Stimulated activated CD8-positive, alpha-beta memory T cell treated with anti-CD3 and anti-CD28 coated beads, Interleukin-2, amount 100 ng/mL, for 1 hour (primary cell): ENCODE results near the gene DUSP12.
"Not testable (repeated sequence)": the region's sequence is repeated elsewhere in the genome, so short reads cannot be mapped to it uniquely, and the experiment has no call there.

Experiments used
- DNase-seq, 2 donors: peaks; one replicate each; pipeline ENCODE4 v3.0.0-alpha.2; 2020; ENCODE audit warnings: low read depth in 2 of 2

The DUSP12 gene

DNA sequence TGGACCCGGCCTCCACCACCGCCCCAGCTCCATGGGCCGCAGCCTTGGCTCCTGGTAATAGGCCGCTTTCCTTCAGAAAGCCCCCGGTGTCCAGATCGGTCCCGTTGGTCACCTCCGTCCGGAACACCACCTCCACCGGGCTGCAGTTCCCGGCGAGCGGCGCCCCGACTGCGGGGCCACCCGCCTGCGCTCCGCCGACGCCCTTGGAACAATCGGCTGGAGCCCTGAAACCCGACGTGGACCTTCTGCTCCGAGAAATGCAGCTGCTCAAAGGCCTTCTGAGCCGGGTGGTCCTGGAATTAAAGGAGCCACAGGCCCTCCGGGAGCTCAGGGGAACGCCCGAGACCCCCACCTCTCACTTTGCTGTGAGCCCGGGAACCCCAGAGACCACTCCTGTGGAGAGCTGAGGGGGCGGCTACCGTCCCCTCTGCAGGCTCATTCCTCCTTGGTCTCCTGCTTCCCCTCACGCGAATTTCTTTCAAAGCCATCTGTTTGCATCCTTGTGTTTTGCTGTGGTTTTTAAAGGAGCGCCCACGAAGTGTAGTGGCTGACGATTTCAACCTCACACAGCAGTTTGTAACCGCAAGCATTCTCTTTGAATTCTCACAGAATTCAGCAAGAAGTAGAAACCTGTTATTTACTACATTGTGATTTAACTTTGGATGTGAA lies 22.2 kb upstream of the DUSP12 start:
- DNase-seq: peak in 1 of 2 donors; percentile 26

DNA sequence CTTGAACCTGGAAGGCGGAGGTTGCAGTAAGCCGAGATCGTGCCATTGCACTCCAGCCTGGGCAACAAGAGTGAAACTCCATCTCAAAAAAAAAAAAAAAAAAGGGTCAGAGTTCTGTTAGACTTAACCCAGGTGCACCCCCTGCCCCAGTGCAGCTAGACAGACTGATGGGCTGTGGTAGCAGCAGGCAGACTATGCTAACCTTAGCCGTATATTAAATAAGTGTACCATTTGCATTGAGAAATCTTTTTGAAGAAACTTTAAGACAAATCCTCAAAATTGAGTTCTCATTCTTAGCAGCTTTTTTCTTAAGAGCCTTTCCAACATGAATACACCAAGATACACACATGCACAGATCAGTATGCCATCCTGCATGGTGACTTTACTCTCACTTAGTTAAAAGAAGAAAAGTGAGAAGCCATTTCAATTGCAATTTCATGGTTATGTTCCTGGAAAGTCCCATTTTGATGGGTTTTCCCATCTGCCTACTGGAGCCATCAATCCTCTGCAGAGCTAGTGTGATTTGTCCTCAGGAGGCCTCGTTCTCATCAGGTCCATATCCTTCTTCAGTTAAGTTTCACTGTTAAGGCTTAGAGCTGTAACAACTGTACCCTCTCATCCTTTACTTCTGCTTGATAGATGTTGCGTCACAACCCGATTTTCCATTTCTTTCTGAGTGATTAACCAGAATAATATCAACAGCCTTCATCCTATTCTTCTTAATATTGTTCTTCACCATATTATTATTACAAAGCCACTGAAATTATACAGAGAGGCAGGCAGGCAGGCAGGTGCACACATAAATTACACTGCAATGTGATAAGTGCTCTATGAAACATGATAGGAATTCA lies 21.0 kb upstream of the DUSP12 start:
- no peak for DNase-seq

DNA sequence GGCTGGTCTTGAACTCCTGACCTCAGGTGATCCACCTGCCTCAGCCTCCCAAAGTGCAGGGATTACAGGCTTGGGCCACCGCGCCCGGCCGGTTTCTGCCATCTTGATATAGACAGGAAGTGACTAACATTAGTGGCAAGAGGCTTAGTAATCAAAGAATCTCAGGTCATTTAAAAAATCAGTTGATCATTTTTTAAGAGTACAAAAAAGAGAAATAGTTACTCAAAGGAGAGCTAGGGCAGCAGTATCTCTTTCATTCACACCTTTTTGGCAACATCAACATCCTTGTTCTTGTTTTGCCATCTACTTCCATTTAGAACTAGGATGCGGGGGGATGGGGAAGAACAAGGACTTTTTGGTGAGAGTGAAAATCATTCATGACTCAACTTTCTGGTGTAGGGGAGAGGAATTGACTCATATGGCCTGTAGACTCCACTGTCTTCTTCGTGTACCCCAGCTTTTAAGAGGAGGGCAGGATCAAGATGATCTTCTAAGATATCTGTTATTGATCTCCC lies 19.5 kb upstream of the DUSP12 start:
- no peak for DNase-seq

DNA sequence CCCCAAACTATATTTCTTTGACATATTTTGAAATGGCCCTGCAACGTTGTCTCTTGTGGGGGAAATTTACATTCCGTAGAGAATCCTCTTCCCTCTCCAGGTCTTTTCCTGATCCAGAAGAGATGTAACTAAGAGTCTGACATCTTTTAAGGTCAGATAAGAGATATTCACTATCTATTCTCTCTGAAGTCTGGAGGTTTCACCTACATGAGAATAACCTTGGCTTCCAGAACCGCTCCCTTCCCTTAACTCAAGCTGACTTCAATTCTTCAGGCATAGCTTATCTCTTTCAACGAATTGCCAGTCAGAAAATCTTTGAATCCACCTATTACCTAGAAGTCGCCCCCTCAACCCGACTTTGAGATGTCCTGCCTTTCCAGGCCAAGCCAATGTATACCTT lies 18.3 kb upstream of the DUSP12 start:
- DNase-seq: no peak

DNA sequence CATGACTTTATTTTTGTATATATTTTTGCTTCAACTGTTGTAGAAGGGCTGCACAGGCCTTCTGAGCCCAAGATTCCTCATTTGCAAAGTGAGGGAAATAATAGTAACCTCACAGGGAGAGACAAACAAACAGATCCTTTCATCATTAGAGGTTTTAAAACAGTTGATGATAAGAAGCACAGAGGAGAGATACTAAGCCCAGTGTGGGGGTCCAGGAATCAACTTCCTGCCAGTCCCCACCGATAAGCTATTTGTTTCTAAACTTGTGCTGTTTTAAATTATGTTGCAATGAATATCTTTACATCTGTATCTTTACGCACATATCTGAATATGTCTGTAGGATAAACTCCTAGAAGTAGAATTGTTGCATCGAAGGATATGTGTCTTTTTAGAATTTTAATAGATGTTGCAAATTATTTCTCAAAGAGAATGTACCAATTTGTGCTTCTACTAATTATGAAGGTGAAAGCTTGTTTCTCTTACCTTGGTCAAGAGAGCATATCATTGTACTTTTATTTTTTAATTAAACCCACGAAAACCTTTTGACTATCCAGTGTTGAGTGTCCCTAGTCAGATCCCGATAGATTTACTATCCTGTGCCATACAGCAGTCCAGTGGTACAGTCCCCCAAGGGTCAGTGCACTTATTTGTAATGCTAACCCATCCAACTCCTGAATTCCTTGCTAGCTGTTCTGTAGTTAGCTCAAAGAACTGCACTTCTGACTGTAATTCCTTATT lies 17.4 kb upstream of the DUSP12 start:
- no peak for DNase-seq

DNA sequence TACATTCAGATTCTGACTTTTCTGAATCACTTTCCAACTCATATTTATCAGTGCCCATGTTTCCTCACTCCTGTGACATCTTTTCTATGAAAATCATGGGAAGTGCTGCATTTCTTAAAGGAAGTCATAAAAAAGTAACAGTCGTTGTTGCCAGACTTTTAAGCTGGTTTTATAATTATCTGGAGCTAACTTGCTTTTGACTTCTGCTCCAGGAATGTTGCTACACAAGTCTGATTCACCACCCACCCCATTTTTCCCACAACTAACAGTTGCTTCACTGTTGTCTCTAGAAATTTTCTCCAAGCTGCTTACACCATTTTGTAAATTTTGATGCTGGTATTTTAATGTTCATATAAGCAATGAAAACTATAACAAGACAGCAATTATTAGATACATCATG lies 16.1 kb upstream of the DUSP12 start:
- no peak for DNase-seq

DNA sequence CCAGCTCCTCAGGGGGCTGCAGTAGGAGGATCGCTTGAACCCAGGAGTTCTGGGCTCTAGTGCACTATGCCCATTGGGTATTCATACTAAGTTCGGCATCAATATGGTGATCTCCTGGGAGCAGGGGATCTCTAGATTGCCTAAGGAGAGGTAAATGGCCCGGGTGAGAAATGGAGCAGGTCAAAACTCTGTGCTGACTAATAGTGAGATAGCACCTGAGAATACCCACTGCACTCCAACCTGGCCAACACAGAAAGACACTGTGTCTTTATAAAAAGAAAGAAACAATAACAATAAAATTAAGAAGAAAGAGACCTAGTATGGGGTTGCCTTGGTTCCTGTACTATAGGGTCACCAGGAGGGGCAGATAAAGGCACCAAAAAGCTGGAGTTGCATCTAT lies 13.7 kb upstream of the DUSP12 start:
- no peak for DNase-seq

DNA sequence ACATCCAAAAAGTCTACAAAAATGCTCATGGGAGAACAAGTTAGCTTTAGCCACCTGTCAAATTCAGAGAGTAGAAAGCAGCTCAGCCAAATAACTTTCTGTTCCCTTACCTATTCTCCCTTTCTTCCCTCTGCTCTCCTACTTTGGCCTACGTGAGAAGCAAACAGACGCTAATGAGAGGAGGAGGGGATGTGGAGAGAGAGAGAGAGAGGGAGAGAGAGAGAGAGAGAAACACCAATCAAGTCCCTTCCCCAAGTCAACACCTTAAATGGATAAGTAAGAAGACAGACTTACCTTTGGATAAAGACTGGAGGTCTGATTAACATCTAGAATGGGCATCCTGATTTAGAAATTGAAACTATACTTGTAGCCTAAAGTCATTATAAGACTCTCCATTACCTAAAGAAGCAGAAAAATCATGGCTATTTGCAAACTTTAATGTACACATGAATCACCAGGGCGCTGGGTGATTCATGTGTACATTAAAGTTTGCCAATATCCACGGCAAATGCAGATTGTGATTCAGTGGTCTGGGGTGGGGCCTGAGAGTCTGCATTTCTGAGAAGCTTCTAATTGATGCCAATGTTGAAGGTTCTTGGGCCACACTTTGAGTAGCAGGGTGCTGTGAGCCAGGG lies 13.1 kb upstream of the DUSP12 start:
- no peak for DNase-seq

DNA sequence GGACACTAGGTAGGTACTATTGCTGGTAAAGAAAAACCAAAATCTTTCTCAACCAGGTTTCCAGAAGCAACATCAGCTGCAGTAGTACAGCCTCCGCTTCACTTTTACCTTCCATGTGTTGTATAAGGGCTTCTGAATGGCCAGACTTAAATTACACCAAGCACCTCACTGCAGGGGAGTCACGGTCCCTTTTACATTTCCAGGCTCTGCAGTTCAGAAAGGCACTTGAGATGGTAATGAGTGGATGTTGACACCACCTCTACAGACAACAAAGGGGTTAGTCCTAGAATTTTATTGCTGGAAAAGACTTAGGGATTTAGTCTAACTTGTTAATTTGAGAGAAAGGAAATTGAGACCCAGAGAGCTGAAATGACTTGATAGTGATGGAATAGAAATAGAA lies 12.0 kb upstream of the DUSP12 start:
- no peak for DNase-seq

DNA sequence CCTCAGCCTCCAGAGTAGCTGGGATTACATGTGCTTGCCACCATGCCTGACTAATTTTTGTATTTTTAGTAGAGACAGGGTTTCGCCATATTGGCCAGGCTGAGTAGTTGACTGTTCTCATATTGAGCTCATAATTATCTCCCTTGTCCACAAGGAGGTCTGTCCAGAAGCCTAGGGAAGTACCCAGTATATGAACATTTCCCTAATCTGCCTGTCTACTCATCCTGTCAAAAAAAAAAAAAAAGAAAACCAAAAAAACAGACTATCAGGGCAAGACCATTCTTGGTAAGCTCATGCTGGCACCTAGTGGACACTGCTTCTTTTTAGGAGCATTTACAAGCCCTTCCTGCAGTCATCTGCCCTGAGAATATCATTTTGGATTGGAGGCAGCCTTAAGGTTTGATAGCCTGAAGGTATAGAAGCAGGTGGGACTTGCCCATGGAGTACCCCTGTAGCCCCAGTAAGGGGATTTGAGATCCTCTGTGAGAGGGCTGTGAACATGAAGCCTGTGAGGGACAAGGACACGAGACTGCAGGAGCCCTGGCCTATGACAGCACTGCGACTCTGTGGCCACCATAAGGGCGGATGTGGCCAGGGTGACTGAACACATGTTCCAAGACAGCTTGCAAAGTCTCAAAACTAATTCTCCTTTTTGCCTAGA lies 10.8 kb upstream of the DUSP12 start:
- DNase-seq: peak; percentile 33 to 57

DNA sequence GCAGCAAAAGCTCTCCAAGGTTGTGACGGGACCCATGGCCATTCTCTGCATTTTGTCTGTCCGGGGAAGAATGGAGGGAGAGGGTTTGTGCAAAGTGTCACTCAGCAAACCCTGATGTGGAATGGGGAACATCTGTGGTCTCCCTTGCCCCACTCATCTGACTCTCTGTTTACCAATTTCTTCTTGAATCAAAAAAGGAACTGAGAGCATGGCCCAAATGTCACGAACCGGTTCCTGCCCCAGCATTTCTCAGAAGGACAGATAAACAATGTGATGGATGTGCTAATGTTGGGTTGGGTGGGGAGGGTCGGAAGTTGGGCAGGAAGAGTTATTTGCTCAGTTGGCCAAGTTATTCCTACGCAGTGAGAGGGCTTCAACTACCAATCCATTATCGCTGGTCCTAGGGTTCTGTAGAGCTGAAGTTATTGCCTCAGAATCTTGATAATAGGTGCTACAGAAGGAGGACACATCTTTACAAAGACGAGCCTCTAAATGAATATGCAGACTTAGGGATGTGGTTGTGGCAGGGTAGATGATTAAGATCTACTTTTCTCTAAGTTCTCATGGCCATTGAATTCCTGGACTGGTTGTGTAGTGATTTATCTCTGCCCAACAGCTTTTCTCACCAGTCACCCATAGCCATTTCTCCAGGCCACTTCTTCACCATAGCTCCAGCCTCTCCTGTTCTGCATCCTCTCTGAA lies 9.6 kb upstream of the DUSP12 start:
- DNase-seq: no peak

DNA sequence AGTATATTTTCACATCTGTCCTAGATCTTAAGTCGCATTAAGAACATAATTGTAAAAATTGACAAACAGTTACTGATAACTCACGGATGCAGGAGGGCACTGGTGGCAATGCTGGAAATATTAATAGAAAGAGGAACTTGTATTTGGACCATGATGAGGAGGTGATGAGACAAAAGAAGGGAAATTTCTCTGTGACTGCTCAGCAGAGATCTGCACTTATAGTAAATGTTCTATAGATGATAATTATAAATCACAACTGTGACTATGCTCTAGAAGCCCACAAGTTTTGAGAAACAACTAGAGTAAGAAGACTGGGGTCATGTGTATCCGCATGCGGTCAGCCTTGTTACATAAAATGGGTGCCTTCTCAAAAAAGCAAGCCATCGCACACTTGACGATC lies 8.7 kb upstream of the DUSP12 start:
- no peak for DNase-seq

DNA sequence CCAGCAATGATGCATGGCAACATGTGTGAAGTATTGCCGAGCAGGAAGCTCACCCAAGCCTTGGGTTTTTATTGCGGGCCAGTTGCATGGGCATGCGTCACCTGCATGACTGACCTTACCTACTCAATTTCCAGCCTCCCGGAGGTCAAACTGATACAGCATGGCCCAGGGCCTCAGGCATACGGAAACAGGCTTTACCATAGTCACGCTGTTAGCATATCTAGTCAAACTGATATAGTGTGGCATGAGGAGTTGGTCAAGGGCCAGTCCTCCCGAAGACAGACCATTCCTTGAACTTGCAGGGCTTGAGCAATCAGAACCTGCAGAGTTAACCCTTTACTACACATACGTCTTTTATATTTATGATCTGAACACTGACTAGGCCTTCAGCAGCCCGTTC lies 6.4 kb upstream of the DUSP12 start:
- DNase-seq: no peak

DNA sequence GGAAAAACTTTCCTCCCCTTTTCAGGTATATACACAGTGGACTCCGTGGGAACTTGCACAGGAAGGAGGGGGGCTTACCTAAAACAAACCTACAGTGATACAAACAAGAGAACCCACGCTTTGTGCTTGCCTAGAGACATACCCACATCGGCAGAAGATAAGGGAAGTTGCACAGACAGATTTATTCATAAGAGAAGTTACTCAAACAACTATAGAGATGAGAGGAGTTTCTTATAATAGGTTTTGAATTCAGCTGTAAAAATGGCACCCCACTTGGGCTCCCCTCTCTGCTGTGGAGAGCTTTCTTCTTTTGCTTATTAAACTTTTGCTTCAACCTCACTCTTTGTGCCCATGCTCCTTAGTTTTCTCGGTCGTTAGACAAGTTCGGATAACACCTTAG lies 1.8 kb upstream of the DUSP12 start:
- no peak for DNase-seq

DNA sequence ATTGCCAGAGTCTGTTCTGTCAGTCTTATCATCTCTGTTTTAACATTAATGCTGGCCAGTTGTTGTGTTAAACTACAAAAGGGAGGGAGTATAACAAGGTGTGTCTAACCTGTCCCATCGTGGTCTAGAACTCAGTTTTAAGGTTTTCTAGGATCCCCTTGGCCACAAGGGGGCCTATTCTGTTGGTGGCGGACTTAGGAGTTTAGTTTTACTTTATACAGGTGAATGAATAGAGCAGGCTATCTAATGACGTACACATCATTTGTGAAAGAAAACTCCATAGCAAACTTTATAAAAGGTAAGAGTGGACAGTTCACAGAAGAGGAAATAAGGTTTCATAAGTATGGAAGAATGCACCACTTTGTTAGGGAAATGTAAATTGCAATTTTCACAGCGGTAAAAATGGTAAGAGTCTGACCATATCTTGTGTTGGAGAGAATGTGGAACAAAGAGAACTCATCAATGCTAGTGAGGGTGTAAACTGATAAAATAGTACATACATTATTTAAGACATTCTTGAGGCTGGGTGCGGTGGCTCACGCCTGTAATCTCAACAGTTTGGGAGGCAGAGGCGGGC lies 14.0 kb downstream of the DUSP12 start:
- DNase-seq: peak in 1 of 2 donors; percentile 9

DNA sequence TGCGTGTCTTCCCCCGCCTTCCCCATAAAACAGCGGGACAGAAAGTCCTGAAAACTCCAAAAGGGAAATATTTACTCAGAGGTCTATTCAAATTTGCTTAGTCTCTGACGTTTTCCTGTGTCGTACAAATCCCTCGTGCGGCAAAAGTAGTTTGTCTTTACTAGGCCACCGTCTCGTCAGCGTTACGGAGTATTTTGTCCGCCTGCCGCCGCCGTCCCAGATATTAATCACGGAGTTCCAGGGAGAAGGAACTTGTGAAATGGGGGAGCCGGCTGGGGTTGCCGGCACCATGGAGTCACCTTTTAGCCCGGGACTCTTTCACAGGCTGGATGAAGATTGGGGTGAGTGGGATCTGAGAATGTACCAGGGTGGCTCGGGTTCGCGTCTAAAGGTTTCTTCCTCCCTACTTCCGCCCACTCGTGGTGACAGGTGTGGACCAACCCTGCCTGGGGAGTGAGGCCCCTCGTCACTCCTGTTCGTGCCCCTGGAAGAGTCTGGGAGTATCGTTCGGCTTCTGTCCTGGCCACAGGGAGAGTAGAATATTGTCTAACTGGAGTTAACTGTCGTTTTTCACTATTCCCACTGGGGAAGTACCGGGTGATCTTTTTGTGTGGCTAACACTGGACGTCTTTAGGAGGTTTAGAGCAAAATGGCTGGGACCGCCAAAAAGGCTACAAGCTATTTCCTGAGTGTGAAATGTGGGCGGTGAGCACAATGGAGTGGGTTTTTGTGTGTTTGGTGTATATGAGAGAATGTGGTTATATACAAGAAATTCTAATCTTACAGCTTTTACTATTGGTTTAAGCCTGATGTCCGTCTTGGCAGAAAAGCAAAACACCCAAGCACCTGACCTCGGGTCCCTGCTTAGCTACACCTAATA lies 16.8 kb downstream of the DUSP12 start, which contains the start of gene ATF6:
Gene ATF6 (plus strand): TSS at position 219 of the 880 bp plus-strand sequence. CDS start 41 bp downstream, at position 260.
- peak; percentile 60 to 62 for DNase-seq

DNA sequence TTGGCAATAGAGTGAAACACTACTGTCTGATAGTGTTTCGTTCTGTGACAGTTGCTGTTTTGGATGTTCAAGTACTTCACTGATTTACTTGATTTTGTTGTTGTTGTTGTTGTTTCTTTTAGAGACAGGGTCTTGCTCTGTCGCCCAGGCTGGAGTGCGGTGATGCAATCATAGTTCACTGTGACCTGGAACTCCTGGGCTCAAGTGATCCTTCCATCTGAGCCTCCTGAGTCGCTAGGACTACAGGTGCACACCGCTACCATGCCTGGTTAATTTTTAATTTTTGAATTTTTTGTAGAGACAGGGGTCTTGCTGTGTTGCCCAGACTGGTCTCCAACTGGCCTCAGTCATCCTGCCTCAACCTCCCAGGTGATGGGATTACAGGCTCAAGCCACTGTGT lies 18.9 kb downstream of the DUSP12 start:
- no peak for DNase-seq

DNA sequence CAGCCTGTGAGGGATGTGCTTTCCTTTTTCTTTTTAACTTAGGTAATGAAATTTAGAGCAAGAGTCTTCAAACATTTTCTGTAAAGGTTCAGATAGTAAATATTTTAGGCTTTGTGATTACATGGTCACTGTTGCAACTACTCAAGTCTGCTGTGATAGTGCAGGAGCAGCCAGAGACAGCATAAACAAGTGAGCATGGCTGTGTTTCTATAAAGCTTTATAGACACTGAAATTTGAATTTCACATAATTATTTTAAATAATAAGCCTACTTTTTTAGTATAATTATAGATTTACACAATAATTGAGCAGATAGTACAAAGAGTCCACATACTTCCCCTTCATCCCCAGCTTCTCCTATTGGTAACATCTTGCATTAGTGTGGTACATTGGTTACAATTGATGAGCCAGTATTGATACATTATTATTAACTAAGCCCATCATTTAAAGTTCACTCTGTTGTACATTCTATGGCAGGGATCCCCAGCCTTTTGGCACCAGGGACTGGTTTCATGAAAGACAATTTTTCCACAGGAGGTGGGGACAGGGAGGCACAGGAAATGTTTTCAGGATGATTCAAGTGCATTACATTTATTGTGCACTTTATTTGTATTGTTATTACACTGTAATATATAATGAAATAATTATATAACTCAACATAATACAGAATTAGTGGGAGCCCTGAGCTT lies 19.5 kb downstream of the DUSP12 start:
- DNase-seq: no peak

DNA sequence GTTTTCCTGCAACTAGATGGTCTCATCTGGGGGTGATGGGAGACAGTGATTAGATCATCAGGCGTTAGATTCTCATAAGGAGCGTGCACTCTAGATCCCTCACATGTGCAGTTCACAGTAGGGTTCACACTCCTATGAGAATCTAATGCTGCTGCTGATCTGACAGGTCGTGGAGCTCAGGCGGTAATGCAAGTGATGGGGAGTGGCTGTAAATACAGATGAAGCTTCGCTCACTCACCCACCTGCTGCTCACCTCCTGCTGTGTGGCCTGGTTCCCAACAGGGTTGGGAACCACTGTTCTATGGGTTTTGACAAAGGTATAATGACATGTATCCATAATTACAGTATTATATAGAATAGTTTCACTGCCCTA lies 20.1 kb downstream of the DUSP12 start:
- DNase-seq: not testable (repeated sequence)
